MCF 10A (cell line): ENCODE results near the gene HACD3. TPM values are rescaled to one million over a fixed set of nuclear protein-coding genes. Genes with fewer than 3 reads are reported as not detected.
A peak's percentile ranks its signal among the peaks of the same experiment; 100 is the strongest.
"Not testable (repeated sequence)": the region's sequence is repeated elsewhere in the genome, so short reads cannot be mapped to it uniquely, and the experiment has no call there.

ENCODE experiments used
- BruUV-seq: library from RNA; stranded (reverse); fragments of 400-500 nt; replicated peaks from 2 replicates; lab custom pipeline; 2021; lab: Mats Ljungman, UMichigan
- CTCF ChIA-PET: fragments of 300-600 bp; sonication (Branson Sonifier 250); formaldehyde crosslinking; extraction: SDS; loops from one replicate; lab custom pipeline; 2021; ENCODE audit warnings: antibody characterized with exemption, inconsistent platforms; lab: Yijun Ruan, JAX
- POLR2A ChIA-PET: fragments of 300-600, 350-650 bp; sonication (Branson Sonifier 250); formaldehyde crosslinking; extraction: SDS; loops from one replicate; lab custom pipeline; 2020; ENCODE audit warnings: antibody characterized with exemption, inconsistent platforms; lab: Yijun Ruan, JAX
- DNase-seq: peaks from one replicate; pipeline ENCODE4 v3.0.0-alpha.2; 2018; ENCODE audit not compliant: unreplicated experiment
- H3K27ac Mint-ChIP-seq: one replicate; pipeline ENCODE4 v1.8.0; 2022; ENCODE audit warnings: mild to moderate bottlenecking, low read depth, mixed read lengths; ENCODE audit not compliant: unreplicated experiment
- H3K27me3 Mint-ChIP-seq: one replicate; pipeline ENCODE4 v1.8.0; 2022; ENCODE audit warnings: mixed read lengths; ENCODE audit not compliant: insufficient read depth, unreplicated experiment
- H3K36me3 Mint-ChIP-seq: one replicate; pipeline ENCODE4 v1.8.0; 2022; ENCODE audit warnings: mild to moderate bottlenecking, moderate library complexity, mixed read lengths; ENCODE audit not compliant: insufficient read depth, unreplicated experiment
- H3K4me1 Mint-ChIP-seq: one replicate; pipeline ENCODE4 v1.8.0; 2022; ENCODE audit warnings: mixed read lengths; ENCODE audit not compliant: insufficient read depth, unreplicated experiment
- H3K4me3 Mint-ChIP-seq: one replicate; pipeline ENCODE4 v1.8.0; 2022; ENCODE audit warnings: mild to moderate bottlenecking, moderate library complexity, mixed read lengths; ENCODE audit not compliant: unreplicated experiment
- H3K9me3 Mint-ChIP-seq: one replicate; pipeline ENCODE4 v1.8.0; 2022; ENCODE audit warnings: mixed read lengths; ENCODE audit not compliant: unreplicated experiment
- CTCF ChIP-seq: fragments of 200-600 bp; IDR thresholded peaks from one replicate; pipeline ENCODE4 v1.8.0; 2022; ENCODE audit warnings: antibody characterized with exemption, mild to moderate bottlenecking; ENCODE audit not compliant: unreplicated experiment
- intact Hi-C: fragments of 100-400 bp; cut with micrococcal nuclease; formaldehyde crosslinking; loops from 2 replicates; pipeline ENCODE4 v1.14.1; 2022
- total RNA-seq: library from RNA; stranded (reverse); gene quantifications from 2 replicates; pipeline ENCODE4 v1.2.3, GENCODE V29; 2022

HACD3 gene
- total RNA-seq, 1 experiment from 2014 or later = 31.4 TPM

DNA sequence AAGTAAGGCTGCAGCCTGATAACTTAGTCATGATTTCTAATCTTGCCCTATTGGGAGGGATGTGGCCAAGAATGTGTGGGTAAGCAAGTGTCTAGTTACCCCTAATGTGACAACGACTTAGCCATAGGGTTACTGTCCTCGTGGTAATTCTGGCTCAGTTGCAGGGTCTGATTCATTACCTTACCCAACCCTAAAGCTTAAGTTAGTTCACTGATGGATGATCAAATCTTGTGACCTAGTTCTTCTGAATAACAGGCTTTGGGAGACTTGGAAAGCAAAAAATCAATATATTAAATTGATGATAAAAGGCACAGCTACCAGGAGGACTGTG lies 82.3 kb downstream of the HACD3 start:
- intact Hi-C loops = no loop called here
- Mint-ChIP-seq H3K4me3 (peak overlapping the region; percentile 89), H3K36me3 (no peaks in the 10 kb centered on the region), H3K9me3 (no peaks in the 10 kb centered on the region), H3K27ac (no peak overlapping the region), H3K27me3 (no peaks in the 10 kb centered on the region), H3K4me1 (peaks cover 15% of the 10 kb centered on the region)
- ChIA-PET CTCF (interaction anchor here (0.6 to 1.4 kb wide), 5 partner anchors 18 to 242 kb away, joined by 3 to 4 read pairs (median 3); no protein-coding TSS in a partner anchor), POLR2A (interaction anchor here (0.8 to 4.2 kb wide), 5 partner anchors 19 to 257 kb away, joined by 3 to 51 read pairs (median 9); partner anchors contain the start of genes DENND4A and RAB11A)
- no TSS peak for BruUV-seq
- no peak for DNase-seq
- no peak for TF ChIP-seq CTCF

- Mint-ChIP-seq H3K36me3 (no peaks in the 10 kb centered on the region), H3K27ac (no peak overlapping the region), H3K27me3 (no peaks in the 10 kb centered on the region), H3K4me3 (no peak overlapping the region), H3K9me3 (no peaks in the 10 kb centered on the region), H3K4me1 (peaks cover 15% of the 10 kb centered on the region)
- POLR2A ChIA-PET = interaction anchor here (3.0 to 4.2 kb wide), 3 partner anchors 22 to 257 kb away, joined by 9 to 51 read pairs (median 22); partner anchors contain the start of genes DENND4A and RAB11A
- DNase-seq = no peak
- CTCF ChIA-PET = interaction anchor here (0.6 to 1.4 kb wide), 2 partner anchors 17 to 165 kb away, joined by 3 to 4 read pairs; no protein-coding TSS in a partner anchor
- TF ChIP-seq CTCF = no peak
- BruUV-seq = no TSS peak
- intact Hi-C loops = no loop called here
Measured at GRCh38 chr15:65612949-65613744, 82.9 kb downstream of the HACD3 start.

- H3K9me3 Mint-ChIP-seq, H3K4me3 Mint-ChIP-seq, H3K27ac Mint-ChIP-seq, POLR2A ChIA-PET, H3K27me3 Mint-ChIP-seq, BruUV-seq, intact Hi-C loops, CTCF ChIA-PET, H3K36me3 Mint-ChIP-seq, DNase-seq: not testable (repeated sequence)
- peaks cover 15% of the 10 kb centered on the region for H3K4me1 Mint-ChIP-seq
Measured at GRCh38 chr15:65615887-65616286, 85.6 kb downstream of the HACD3 start.

- Mint-ChIP-seq H3K4me1 (peaks cover 4% of the 10 kb centered on the region), H3K27me3 (no peaks in the 10 kb centered on the region), H3K9me3 (no peaks in the 10 kb centered on the region), H3K36me3 (peaks cover 7% of the 10 kb centered on the region), H3K27ac (no peak overlapping the region), H3K4me3 (no peak overlapping the region)
- no TSS peak for BruUV-seq
- ChIA-PET POLR2A (no interaction called here), CTCF (no interaction called here)
- no peak for DNase-seq
- no peak for TF ChIP-seq CTCF
- intact Hi-C loops = no loop called here
Measured at GRCh38 chr15:65618560-65619109, 88.4 kb downstream of the HACD3 start.
